Left renal pelvis (tissue), 4 donors: ENCODE measurements around the gene MGRN1. TPM values are rescaled to one million over a fixed set of nuclear protein-coding genes. Genes with fewer than 3 reads are reported as not detected.

ENCODE experiments used
- DNase-seq, 4 donors: peaks; one replicate each; pipeline ENCODE4 v3.0.0-alpha.2; 2013; ENCODE audit warnings: low read depth in 4 of 4, low spot score in 3 of 4
- polyA plus RNA-seq, 4 donors: library from polyadenylated mRNA; unstranded; fragments of 120-200 nt; gene quantifications; one replicate each; pipeline ENCODE4 v1.2.1, GENCODE V29; 2013; ENCODE audit not compliant: insufficient read length in 4 of 4

The MGRN1 gene
- polyA plus RNA-seq, 4 donors = 38.7 to 70.3 (median 53.1) TPM

GRCh38 chr16:4694642-4695451 lies 70.2 kb downstream of the MGRN1 start:
- no peak for DNase-seq

GRCh38 chr16:4695473-4696171 lies 71.0 kb downstream of the MGRN1 start:
- DNase-seq = no peak

- DNase-seq = no peak
Measured at GRCh38 chr16:4696172-4696904, 71.7 kb downstream of the MGRN1 start.

- no peak for DNase-seq
Measured at GRCh38 chr16:4696905-4697847, 72.5 kb downstream of the MGRN1 start.

- DNase-seq = no peak
Measured at GRCh38 chr16:4697848-4698291, 73.2 kb downstream of the MGRN1 start.

GRCh38 chr16:4698321-4699045 lies 73.9 kb downstream of the MGRN1 start:
- no peak for DNase-seq

GRCh38 chr16:4699046-4699556 lies 74.5 kb downstream of the MGRN1 start:
- DNase-seq = no peak

- no peak for DNase-seq
Measured at GRCh38 chr16:4700380-4700996, 75.9 kb downstream of the MGRN1 start.

- no peak for DNase-seq
Measured at GRCh38 chr16:4700997-4701743, 76.5 kb downstream of the MGRN1 start.

GRCh38 chr16:4701791-4702465 lies 77.3 kb downstream of the MGRN1 start:
- DNase-seq = no peak

GRCh38 chr16:4702466-4702808 lies 77.8 kb downstream of the MGRN1 start:
- DNase-seq = no peak

GRCh38 chr16:4703906-4704305 lies 79.3 kb downstream of the MGRN1 start:
- DNase-seq = no peak

- no peak for DNase-seq
Measured at GRCh38 chr16:4704491-4704890, 79.9 kb downstream of the MGRN1 start.

- no peak for DNase-seq
Measured at GRCh38 chr16:4704913-4705312, 80.3 kb downstream of the MGRN1 start.

- no peak for DNase-seq
Measured at GRCh38 chr16:4706871-4707270, 82.2 kb downstream of the MGRN1 start.

- no peak for DNase-seq
Measured at GRCh38 chr16:4709481-4709880, 84.9 kb downstream of the MGRN1 start.

GRCh38 chr16:4713663-4714501 lies 89.3 kb downstream of the MGRN1 start:
- DNase-seq = no peak
